Neural crest cell (in vitro differentiated cells): ENCODE results near the gene AXIN1. TPM values are rescaled to one million over a fixed set of nuclear protein-coding genes. Genes with fewer than 3 reads are reported as not detected.

Experiments
- DNase-seq: peaks from one replicate; pipeline ENCODE4 v3.0.0; 2021; ENCODE audit warnings: low read depth, mixed read lengths, low spot score
- H3K27ac Mint-ChIP-seq: one replicate; pipeline ENCODE4 v1.8.0; 2021; ENCODE audit warnings: mild to moderate bottlenecking, mixed read lengths; ENCODE audit not compliant: unreplicated experiment
- H3K27me3 Mint-ChIP-seq: 2 replicates; pipeline ENCODE4 v1.8.0; 2021; ENCODE audit warnings: low read depth, mild to moderate bottlenecking, mixed read lengths
- H3K36me3 Mint-ChIP-seq: 2 replicates; pipeline ENCODE4 v1.8.0; 2021; ENCODE audit warnings: low read depth, mild to moderate bottlenecking, mixed read lengths
- H3K4me1 Mint-ChIP-seq: 2 replicates; pipeline ENCODE4 v1.8.0; 2021; ENCODE audit warnings: mixed read lengths
- H3K4me3 Mint-ChIP-seq: one replicate; pipeline ENCODE4 v1.8.0; 2021; ENCODE audit warnings: mild to moderate bottlenecking, mixed read lengths
- H3K9me3 Mint-ChIP-seq: 2 replicates; pipeline ENCODE4 v1.8.0; 2021; ENCODE audit warnings: mixed read lengths
- CTCF ChIP-seq: fragments of 200-600 bp; sonication (generic); conservative IDR thresholded peaks from 2 replicates; pipeline ENCODE4 v1.5.0; 2021; ENCODE audit warnings: antibody characterized with exemption, mild to moderate bottlenecking
- total RNA-seq: library from RNA; stranded (reverse); gene quantifications from 2 replicates; pipeline ENCODE4 v1.2.1, GENCODE V29; 2021

The AXIN1 gene
- total RNA-seq, 1 donor from 2014 or later = 38.2 TPM

- TF ChIP-seq CTCF = no peak
- no peak for DNase-seq
- no peaks in the 10 kb centered on the region for H3K27me3 Mint-ChIP-seq
- H3K27ac Mint-ChIP-seq = no peak overlapping the region
- H3K4me3 Mint-ChIP-seq = no peak overlapping the region
- H3K36me3 Mint-ChIP-seq = peaks cover 9% of the 10 kb centered on the region
- no peaks in the 10 kb centered on the region for H3K4me1 Mint-ChIP-seq
- no peaks in the 10 kb centered on the region for H3K9me3 Mint-ChIP-seq
Observed at GRCh38 chr16:254461-254860, 98.1 kb downstream of the AXIN1 start.

GRCh38 chr16:253833-254232, 98.7 kb downstream of the AXIN1 start:
- no peak overlapping the region for H3K4me3 Mint-ChIP-seq
- H3K4me1 Mint-ChIP-seq = no peaks in the 10 kb centered on the region
- DNase-seq = no peak
- H3K27ac Mint-ChIP-seq = no peak overlapping the region
- peaks cover 9% of the 10 kb centered on the region for H3K36me3 Mint-ChIP-seq
- H3K9me3 Mint-ChIP-seq = no peaks in the 10 kb centered on the region
- TF ChIP-seq CTCF = no peak
- no peaks in the 10 kb centered on the region for H3K27me3 Mint-ChIP-seq

GRCh38 chr16:252366-253337, 99.9 kb downstream of the AXIN1 start:
- Mint-ChIP-seq H3K4me3 (no peak overlapping the region), H3K4me1 (peaks cover 3% of the 10 kb centered on the region), H3K27me3 (no peaks in the 10 kb centered on the region), H3K27ac (peak overlapping the region; percentile 35), H3K9me3 (no peaks in the 10 kb centered on the region), H3K36me3 (peaks cover 9% of the 10 kb centered on the region)
- DNase-seq = no peak
- TF ChIP-seq CTCF = no peak

GRCh38 chr16:249431-249830, 103.1 kb downstream of the AXIN1 start:
- H3K4me1 Mint-ChIP-seq = peaks cover 3% of the 10 kb centered on the region
- H3K4me3 Mint-ChIP-seq = no peak overlapping the region
- no peak for DNase-seq
- H3K36me3 Mint-ChIP-seq = peaks cover 3% of the 10 kb centered on the region
- no peak overlapping the region for H3K27ac Mint-ChIP-seq
- no peak for TF ChIP-seq CTCF
- no peaks in the 10 kb centered on the region for H3K27me3 Mint-ChIP-seq
- H3K9me3 Mint-ChIP-seq = no peaks in the 10 kb centered on the region

GRCh38 chr16:247027-247426, 105.5 kb downstream of the AXIN1 start:
- TF ChIP-seq CTCF = no peak
- Mint-ChIP-seq H3K27me3 (no peaks in the 10 kb centered on the region), H3K4me1 (peaks cover 3% of the 10 kb centered on the region), H3K9me3 (no peaks in the 10 kb centered on the region), H3K27ac (no peak overlapping the region), H3K4me3 (no peak overlapping the region), H3K36me3 (peaks cover 3% of the 10 kb centered on the region)
- no peak for DNase-seq
